HepG2 (cell line): ENCODE measurements around the gene NFS1. TPM values are rescaled to one million over a fixed set of nuclear protein-coding genes. Genes with fewer than 3 reads are reported as not detected.

Experiments used
- AGO1 ChIP-seq: fragments of 200-400 bp; formaldehyde crosslinking; IDR thresholded peaks from 2 replicates; pipeline ENCODE4 v1.6.1; 2017; ENCODE audit warnings: mild to moderate bottlenecking, low read depth, low read length, moderate library complexity; ENCODE audit not compliant: poor library complexity, severe bottlenecking
- CHD2 ChIP-seq: IDR thresholded peaks from 2 replicates; pipeline ENCODE4 v1.6.1; 2011; ENCODE audit warnings: low read depth, low read length, improper control_type of control experiment
- ELF1 ChIP-seq: sonication (generic); formaldehyde crosslinking; IDR thresholded peaks from 2 replicates; pipeline ENCODE4 v1.4.0; 2020; ENCODE audit warnings: missing genetic modification reagents
- GLMP ChIP-seq: sonication (generic); formaldehyde crosslinking; IDR thresholded peaks from 2 replicates; pipeline ENCODE4 v1.9.0; 2021; ENCODE audit warnings: missing genetic modification reagents, mild to moderate bottlenecking, borderline replicate concordance
- HNRNPK ChIP-seq: fragments of 200-400 bp; formaldehyde crosslinking; IDR thresholded peaks from 2 replicates; pipeline ENCODE4 v1.6.1; 2018; ENCODE audit warnings: low read length, low read depth, moderate library complexity, mild to moderate bottlenecking; ENCODE audit not compliant: poor library complexity, severe bottlenecking
- JUN ChIP-seq: sonication (generic); formaldehyde crosslinking; IDR thresholded peaks from 2 replicates; pipeline ENCODE4 v1.4.0; 2020; ENCODE audit warnings: mild to moderate bottlenecking, missing genetic modification reagents
- NAIF1 ChIP-seq: sonication (generic); formaldehyde crosslinking; IDR thresholded peaks from 2 replicates; pipeline ENCODE4 v1.5.0; 2020; ENCODE audit warnings: mild to moderate bottlenecking, missing genetic modification reagents, borderline replicate concordance
- NR3C1 ChIP-seq: sonication (generic); formaldehyde crosslinking; IDR thresholded peaks from 2 replicates; pipeline ENCODE4 v1.4.0; 2020; ENCODE audit warnings: missing genetic modification reagents
- ONECUT2 ChIP-seq: sonication (generic); formaldehyde crosslinking; IDR thresholded peaks from 2 replicates; pipeline ENCODE4 v1.4.0; 2020; ENCODE audit warnings: missing genetic modification reagents
- PLRG1 ChIP-seq: fragments of 450-650 bp; conservative IDR thresholded peaks from 2 replicates; pipeline ENCODE4 v1.6.1; 2016
- POLR2G ChIP-seq: fragments of 200-400 bp; formaldehyde crosslinking; IDR thresholded peaks from 2 replicates; pipeline ENCODE4 v1.6.1; 2018; ENCODE audit warnings: mild to moderate bottlenecking, low read depth, low read length, moderate library complexity
- SALL2 ChIP-seq: sonication (generic); formaldehyde crosslinking; IDR thresholded peaks from 2 replicates; pipeline ENCODE4 v1.8.1; 2023; ENCODE audit warnings: mild to moderate bottlenecking, missing genetic modification reagents, inconsistent platforms
- ZBTB25 ChIP-seq: IDR thresholded peaks from 2 replicates; pipeline ENCODE4 v1.6.1; 2018; ENCODE audit warnings: missing genetic modification reagents
- ZNF10 ChIP-seq: sonication (generic); formaldehyde crosslinking; IDR thresholded peaks from 2 replicates; pipeline ENCODE4 v1.4.0; 2020; ENCODE audit warnings: mild to moderate bottlenecking, low read depth, missing genetic modification reagents, borderline replicate concordance
- ZNF282 ChIP-seq: fragments of 450-650 bp; IDR thresholded peaks from 2 replicates; pipeline ENCODE4 v1.6.1; 2018; ENCODE audit not compliant: partially characterized antibody
- ZNF326 ChIP-seq: sonication (generic); formaldehyde crosslinking; IDR thresholded peaks from 2 replicates; pipeline ENCODE4 v1.4.0; 2020; ENCODE audit warnings: missing genetic modification reagents, borderline replicate concordance
- ZNF382 ChIP-seq: sonication (generic); formaldehyde crosslinking; IDR thresholded peaks from 2 replicates; pipeline ENCODE4 v1.5.0; 2020; ENCODE audit warnings: missing genetic modification reagents, mild to moderate bottlenecking, borderline replicate concordance
- ZNF572 ChIP-seq: sonication (generic); formaldehyde crosslinking; IDR thresholded peaks from 2 replicates; pipeline ENCODE4 v1.5.1; 2020; ENCODE audit warnings: mild to moderate bottlenecking, missing genetic modification reagents
- ZNF75D ChIP-seq: sonication (generic); formaldehyde crosslinking; IDR thresholded peaks from 2 replicates; pipeline ENCODE4 v1.8.1; 2023; ENCODE audit warnings: missing genetic modification reagents, mild to moderate bottlenecking, borderline replicate concordance
- ZNF775 ChIP-seq: sonication (generic); formaldehyde crosslinking; IDR thresholded peaks from 2 replicates; pipeline ENCODE4 v1.4.0; 2020; ENCODE audit warnings: missing genetic modification reagents, mild to moderate bottlenecking, moderate library complexity, borderline replicate concordance
- ZSCAN21 ChIP-seq: sonication (generic); formaldehyde crosslinking; IDR thresholded peaks from 2 replicates; pipeline ENCODE4 v1.8.0; 2022; ENCODE audit warnings: mild to moderate bottlenecking, missing genetic modification reagents, moderate library complexity, borderline replicate concordance
- ZSCAN9 ChIP-seq: IDR thresholded peaks from 2 replicates; pipeline ENCODE4 v1.6.1; 2016; ENCODE audit warnings: borderline replicate concordance
- polyA plus RNA-seq, 8 experiments: library from polyadenylated mRNA; depleted of rRNA in 3 of 8; stranded (reverse) in 7 of 8; unstranded in 1 of 8; fragments of >200 nt; fragmentation: Illumina TruSeq in 4 of 8; extraction: Trizol in 4 of 8; gene quantifications; 2 replicates each; pipeline versions ENCODE4 v1.2.1 to v1.2.3, GENCODE V29; 2011 to 2016; ENCODE audit warnings: low read depth in 4 of 8, missing spikeins in 1 of 8, mixed read lengths in 1 of 8; ENCODE audit not compliant: insufficient read depth in 1 of 8
- total RNA-seq, 5 experiments: library from RNA; depleted of rRNA; stranded (reverse); fragments of >200 nt; fragmentation: Illumina TruSeq; extraction: Trizol; gene quantifications; 2 replicates each; pipeline ENCODE4 v1.2.3, GENCODE V29; 2016; ENCODE audit warnings: low read depth in 1 of 5
- TF ChIP-seq, protein P1 (sequence below): sonication (generic); formaldehyde crosslinking; IDR thresholded peaks from 2 replicates; pipeline ENCODE4 v1.4.0; 2020; ENCODE audit warnings: missing genetic modification reagents

The NFS1 gene
- total and polyA plus RNA-seq, 2 of the 13 experiments (the other 11 are each of a cell fraction or from before 2014, with no cell fraction given), result 65.9 to 88.1 TPM

- TF ChIP-seq, protein P1, sequence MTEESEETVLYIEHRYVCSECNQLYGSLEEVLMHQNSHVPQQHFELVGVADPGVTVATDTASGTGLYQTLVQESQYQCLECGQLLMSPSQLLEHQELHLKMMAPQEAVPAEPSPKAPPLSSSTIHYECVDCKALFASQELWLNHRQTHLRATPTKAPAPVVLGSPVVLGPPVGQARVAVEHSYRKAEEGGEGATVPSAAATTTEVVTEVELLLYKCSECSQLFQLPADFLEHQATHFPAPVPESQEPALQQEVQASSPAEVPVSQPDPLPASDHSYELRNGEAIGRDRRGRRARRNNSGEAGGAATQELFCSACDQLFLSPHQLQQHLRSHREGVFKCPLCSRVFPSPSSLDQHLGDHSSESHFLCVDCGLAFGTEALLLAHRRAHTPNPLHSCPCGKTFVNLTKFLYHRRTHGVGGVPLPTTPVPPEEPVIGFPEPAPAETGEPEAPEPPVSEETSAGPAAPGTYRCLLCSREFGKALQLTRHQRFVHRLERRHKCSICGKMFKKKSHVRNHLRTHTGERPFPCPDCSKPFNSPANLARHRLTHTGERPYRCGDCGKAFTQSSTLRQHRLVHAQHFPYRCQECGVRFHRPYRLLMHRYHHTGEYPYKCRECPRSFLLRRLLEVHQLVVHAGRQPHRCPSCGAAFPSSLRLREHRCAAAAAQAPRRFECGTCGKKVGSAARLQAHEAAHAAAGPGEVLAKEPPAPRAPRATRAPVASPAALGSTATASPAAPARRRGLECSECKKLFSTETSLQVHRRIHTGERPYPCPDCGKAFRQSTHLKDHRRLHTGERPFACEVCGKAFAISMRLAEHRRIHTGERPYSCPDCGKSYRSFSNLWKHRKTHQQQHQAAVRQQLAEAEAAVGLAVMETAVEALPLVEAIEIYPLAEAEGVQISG (CRISPR knock-in tag), result peak; percentile 96
- TF ChIP-seq ZNF326 (CRISPR knock-in tag) (no peak), ZBTB25 (CRISPR knock-in tag) (peak; percentile 99), HNRNPK (no peak), ZNF75D (CRISPR knock-in tag) (0 out of 2 replicates have a peak, but pooled peaks have one; percentile 70), ZNF10 (no peak), ELF1 (CRISPR knock-in tag) (peak; percentile 82), NR3C1 (CRISPR knock-in tag) (no peak), JUN (peak; percentile 59; the same call in 1 of the 2 replicates), SALL2 (peak; percentile 99), NAIF1 (CRISPR knock-in tag) (peak; percentile 94), ZNF572 (CRISPR knock-in tag) (0 out of 2 replicates have a peak, but pooled peaks have one; percentile 87), ZNF775 (CRISPR knock-in tag) (peak; percentile 76; the same call in 1 of the 2 replicates), ZSCAN21 (peak; percentile 94), ONECUT2 (CRISPR knock-in tag) (peak; percentile 80), CHD2 (peak; percentile 97), AGO1 (peak; percentile 93), PLRG1 (no peak), ZNF282 (peak; percentile 100), POLR2G (peak; percentile 99), ZSCAN9 (peak; percentile 93), GLMP (peak; percentile 92; the same call in 1 of the 2 replicates), ZNF382 (no peak; the same call in 1 of the 2 replicates)
Measured at GRCh38 chr20:35741892-35742740, 43.0 kb upstream of the NFS1 start, which contains the start of gene RBM39 (continued).
